HL-60 (cell line): ENCODE results near the gene R3HDM1.
"Not testable (repeated sequence)": the region's sequence is repeated elsewhere in the genome, so short reads cannot be mapped to it uniquely, and the experiment has no call there.

ENCODE experiments used
- DNase-seq, 2 experiments: peaks; one replicate each; pipeline ENCODE4 v3.0.0-alpha.2; 2010 to 2020; ENCODE audit warnings: low read depth in 1 of 2, low spot score in 1 of 2
- H3K27ac ChIP-seq: fragments of 250-450 bp; sonication (Bioruptor Pico); replicated peaks from 2 replicates; pipeline ENCODE4 v1.5.1; 2020; ENCODE audit warnings: mild to moderate bottlenecking, moderate library complexity
- H3K27me3 ChIP-seq: fragments of 250-450 bp; sonication (Bioruptor Pico); 2 replicates; pipeline ENCODE4 v1.5.1; 2021; ENCODE audit warnings: mild to moderate bottlenecking, moderate library complexity; ENCODE audit not compliant: insufficient read depth, poor library complexity, severe bottlenecking
- H3K4me3 ChIP-seq: replicated peaks from 2 replicates; pipeline ENCODE4 v1.5.1; 2011; ENCODE audit warnings: mild to moderate bottlenecking, control low read depth, low read length; ENCODE audit not compliant: insufficient read depth
- GABPA ChIP-seq: IDR thresholded peaks from 2 replicates; pipeline ENCODE4 v1.6.1; 2012; ENCODE audit warnings: low read depth
- POLR2AphosphoS5 ChIP-seq: IDR thresholded peaks from 2 replicates; pipeline ENCODE4 v1.6.1; 2012; ENCODE audit warnings: low read depth
- REST ChIP-seq: IDR thresholded peaks from 2 replicates; pipeline ENCODE4 v1.6.1; 2012; ENCODE audit warnings: low read depth; ENCODE audit not compliant: insufficient replicate concordance
- SPI1 ChIP-seq: IDR thresholded peaks from 2 replicates; pipeline ENCODE4 v1.6.1; 2012; ENCODE audit warnings: low read depth, mild to moderate bottlenecking, borderline replicate concordance
- TF ChIP-seq, protein P1 (sequence below): IDR thresholded peaks from one replicate; pipeline ENCODE4 v1.5.1; 2011; ENCODE audit warnings: low read length, control low read depth, inconsistent platforms; ENCODE audit not compliant: insufficient read depth

The R3HDM1 gene

GRCh38 chr2:135650721-135651120 is 119.4 kb downstream of the R3HDM1 start:
- Histone ChIP-seq H3K27ac (no peak overlapping the region), H3K4me3 (no peak overlapping the region), H3K27me3 (no peaks in the 10 kb centered on the region)
- no peak for DNase-seq
- TF ChIP-seq GABPA (no peak), SPI1 (no peak), REST (no peak), POLR2AphosphoS5 (no peak)
- TF ChIP-seq, protein P1, sequence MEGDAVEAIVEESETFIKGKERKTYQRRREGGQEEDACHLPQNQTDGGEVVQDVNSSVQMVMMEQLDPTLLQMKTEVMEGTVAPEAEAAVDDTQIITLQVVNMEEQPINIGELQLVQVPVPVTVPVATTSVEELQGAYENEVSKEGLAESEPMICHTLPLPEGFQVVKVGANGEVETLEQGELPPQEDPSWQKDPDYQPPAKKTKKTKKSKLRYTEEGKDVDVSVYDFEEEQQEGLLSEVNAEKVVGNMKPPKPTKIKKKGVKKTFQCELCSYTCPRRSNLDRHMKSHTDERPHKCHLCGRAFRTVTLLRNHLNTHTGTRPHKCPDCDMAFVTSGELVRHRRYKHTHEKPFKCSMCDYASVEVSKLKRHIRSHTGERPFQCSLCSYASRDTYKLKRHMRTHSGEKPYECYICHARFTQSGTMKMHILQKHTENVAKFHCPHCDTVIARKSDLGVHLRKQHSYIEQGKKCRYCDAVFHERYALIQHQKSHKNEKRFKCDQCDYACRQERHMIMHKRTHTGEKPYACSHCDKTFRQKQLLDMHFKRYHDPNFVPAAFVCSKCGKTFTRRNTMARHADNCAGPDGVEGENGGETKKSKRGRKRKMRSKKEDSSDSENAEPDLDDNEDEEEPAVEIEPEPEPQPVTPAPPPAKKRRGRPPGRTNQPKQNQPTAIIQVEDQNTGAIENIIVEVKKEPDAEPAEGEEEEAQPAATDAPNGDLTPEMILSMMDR: no peak

GRCh38 chr2:135651717-135652116 is 120.4 kb downstream of the R3HDM1 start:
- no peak overlapping the region for H3K4me3 ChIP-seq
- TF ChIP-seq, protein P1: no peak
- TF ChIP-seq SPI1 (no peak), REST (no peak), POLR2AphosphoS5 (no peak), GABPA (no peak)
- no peak for DNase-seq
- no peak overlapping the region for H3K27ac ChIP-seq
- H3K27me3 ChIP-seq: no peaks in the 10 kb centered on the region

DNA sequence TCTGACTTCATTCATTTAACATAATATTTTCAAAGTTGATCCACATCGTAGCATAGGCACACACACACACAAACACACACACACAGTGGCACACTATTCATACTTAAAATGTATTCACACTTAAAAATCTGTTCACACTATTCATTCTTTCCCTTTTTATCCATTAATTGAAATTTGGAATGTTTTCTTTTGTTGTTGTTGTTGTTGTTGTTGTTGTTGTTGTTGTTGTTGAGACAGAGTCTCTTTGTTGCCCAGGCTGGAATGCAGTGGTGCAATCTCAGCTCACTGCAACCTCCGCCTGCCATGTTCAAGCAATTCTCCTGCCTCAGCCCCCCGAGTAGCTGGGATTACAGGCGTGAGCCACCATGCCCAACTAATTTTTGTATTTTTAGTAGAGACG is 123.0 kb downstream of the R3HDM1 start:
- H3K27ac ChIP-seq, DNase-seq: not testable (repeated sequence)

GRCh38 chr2:135657806-135658582 is 126.7 kb downstream of the R3HDM1 start:
- no peaks in the 10 kb centered on the region for H3K27me3 ChIP-seq
- no peak for TF ChIP-seq GABPA
- H3K4me3 ChIP-seq: no peak overlapping the region
- no peak for DNase-seq
- H3K27ac ChIP-seq: no peak overlapping the region

More for the DNA sequence above, 123.0 kb downstream of the R3HDM1 start:
- not testable (repeated sequence) for H3K27me3 ChIP-seq, H3K4me3 ChIP-seq

GRCh38 chr2:135662088-135662487 is 130.8 kb downstream of the R3HDM1 start:
- no peak for TF ChIP-seq GABPA
- no peak for TF ChIP-seq POLR2AphosphoS5
- no peak overlapping the region for H3K27ac ChIP-seq
- H3K4me3 ChIP-seq: no peak overlapping the region
- no peak for DNase-seq
- H3K27me3 ChIP-seq: no peaks in the 10 kb centered on the region
